ENCODE measurements around the gene ACAP1.

ACAP1 gene

GRCh38 chr17:7392696-7393612 lies 56.6 kb downstream of the ACAP1 start:
- no peak for DNase-seq

- DNase-seq: peak; percentile 66
These were observed 57.5 kb downstream of the ACAP1 start for GRCh38 chr17:7393613-7394451.

- peak; percentile 81 for DNase-seq
These were observed 58.3 kb downstream of the ACAP1 start, which contains the start of gene PLSCR3 for GRCh38 chr17:7394452-7395191. TSS of gene PLSCR3 (minus strand) at chr17:7394525. CDS start at chr17:7394110, 415 bp downstream.

- no peak for DNase-seq
These were observed 59.8 kb downstream of the ACAP1 start for GRCh38 chr17:7396147-7396546.

GRCh38 chr17:7398612-7399011 lies 62.3 kb downstream of the ACAP1 start:
- DNase-seq: no peak
